DMS79 (cell line): Measurements from ENCODE around the gene AP3B1.

Experiments
- DNase-seq: peaks from one replicate; lab custom pipeline; 2025; lab: John Stamatoyannopoulos, UW

The AP3B1 gene, protein sequence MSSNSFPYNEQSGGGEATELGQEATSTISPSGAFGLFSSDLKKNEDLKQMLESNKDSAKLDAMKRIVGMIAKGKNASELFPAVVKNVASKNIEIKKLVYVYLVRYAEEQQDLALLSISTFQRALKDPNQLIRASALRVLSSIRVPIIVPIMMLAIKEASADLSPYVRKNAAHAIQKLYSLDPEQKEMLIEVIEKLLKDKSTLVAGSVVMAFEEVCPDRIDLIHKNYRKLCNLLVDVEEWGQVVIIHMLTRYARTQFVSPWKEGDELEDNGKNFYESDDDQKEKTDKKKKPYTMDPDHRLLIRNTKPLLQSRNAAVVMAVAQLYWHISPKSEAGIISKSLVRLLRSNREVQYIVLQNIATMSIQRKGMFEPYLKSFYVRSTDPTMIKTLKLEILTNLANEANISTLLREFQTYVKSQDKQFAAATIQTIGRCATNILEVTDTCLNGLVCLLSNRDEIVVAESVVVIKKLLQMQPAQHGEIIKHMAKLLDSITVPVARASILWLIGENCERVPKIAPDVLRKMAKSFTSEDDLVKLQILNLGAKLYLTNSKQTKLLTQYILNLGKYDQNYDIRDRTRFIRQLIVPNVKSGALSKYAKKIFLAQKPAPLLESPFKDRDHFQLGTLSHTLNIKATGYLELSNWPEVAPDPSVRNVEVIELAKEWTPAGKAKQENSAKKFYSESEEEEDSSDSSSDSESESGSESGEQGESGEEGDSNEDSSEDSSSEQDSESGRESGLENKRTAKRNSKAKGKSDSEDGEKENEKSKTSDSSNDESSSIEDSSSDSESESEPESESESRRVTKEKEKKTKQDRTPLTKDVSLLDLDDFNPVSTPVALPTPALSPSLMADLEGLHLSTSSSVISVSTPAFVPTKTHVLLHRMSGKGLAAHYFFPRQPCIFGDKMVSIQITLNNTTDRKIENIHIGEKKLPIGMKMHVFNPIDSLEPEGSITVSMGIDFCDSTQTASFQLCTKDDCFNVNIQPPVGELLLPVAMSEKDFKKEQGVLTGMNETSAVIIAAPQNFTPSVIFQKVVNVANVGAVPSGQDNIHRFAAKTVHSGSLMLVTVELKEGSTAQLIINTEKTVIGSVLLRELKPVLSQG

GRCh38 chr5:78294248-78295034, at the start of gene AP3B1:
Gene AP3B1 (minus strand): TSS chr5:78294698. CDS start chr5:78294579, 119 bp downstream.
- peak; percentile 78 for DNase-seq

DNA sequence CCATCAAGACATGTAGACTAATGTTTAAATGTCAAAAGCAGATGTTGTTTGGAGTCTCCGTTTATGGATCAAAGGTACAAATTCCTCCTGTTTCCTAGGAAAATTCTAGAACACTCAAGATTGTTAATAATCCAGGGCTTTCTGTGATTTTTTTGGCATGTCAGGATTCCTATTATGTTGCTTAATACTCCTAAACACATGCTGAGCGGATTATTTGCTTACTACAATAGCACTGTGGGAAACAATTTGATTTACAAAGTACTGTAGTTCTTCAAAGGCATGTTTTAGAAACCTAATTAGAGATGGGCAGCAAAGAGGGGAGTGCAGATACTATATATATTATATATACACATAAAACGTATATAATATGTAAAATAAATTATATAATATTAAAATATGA, 46.9 kb upstream of the AP3B1 start:
- DNase-seq = no peak

DNA sequence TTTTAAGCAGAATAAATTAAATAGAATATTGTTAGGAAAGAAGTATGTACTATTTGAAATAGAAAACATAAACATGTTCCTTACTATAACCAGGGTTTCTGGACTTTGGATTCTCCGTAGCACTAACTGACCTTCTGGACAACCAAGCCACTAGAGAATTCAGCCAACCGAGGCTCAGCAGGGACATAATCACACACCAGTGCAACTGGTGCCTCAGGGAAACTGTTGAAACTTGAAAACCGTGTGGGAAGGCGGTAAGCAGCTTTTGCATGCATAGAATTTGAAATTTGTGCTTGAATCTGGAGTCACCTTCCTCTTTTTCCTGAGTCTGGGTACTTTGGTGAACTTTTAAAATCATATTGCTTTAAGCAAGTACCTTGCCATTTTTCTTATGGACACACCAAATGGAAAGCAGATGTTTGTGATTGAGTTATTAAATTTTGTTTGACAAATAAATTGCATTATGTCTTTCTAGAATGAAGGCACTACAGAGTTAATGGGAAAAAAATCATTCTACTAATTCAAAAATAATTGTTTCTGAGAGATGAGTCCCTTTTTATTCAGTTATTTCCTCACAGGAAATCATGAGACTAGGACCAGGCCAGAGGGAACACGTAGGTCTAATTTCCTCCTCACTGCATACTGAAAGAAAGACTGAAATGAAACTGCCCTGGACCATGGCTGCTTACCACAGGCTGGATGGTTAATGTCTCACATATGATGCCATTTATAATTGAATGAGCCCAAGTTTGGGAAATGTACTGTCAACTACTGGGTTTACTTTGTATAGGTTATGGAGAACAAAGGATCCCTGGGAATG, 45.3 kb upstream of the AP3B1 start:
- no peak for DNase-seq

GRCh38 chr5:78336698-78337097, 42.2 kb upstream of the AP3B1 start:
- no peak for DNase-seq

- DNase-seq = no peak
Observed at GRCh38 chr5:78335976-78336375, 41.5 kb upstream of the AP3B1 start.

- no peak for DNase-seq
Observed at GRCh38 chr5:78334811-78335210, 40.3 kb upstream of the AP3B1 start.

GRCh38 chr5:78331523-78332080, 37.1 kb upstream of the AP3B1 start:
- DNase-seq = no peak

DNA sequence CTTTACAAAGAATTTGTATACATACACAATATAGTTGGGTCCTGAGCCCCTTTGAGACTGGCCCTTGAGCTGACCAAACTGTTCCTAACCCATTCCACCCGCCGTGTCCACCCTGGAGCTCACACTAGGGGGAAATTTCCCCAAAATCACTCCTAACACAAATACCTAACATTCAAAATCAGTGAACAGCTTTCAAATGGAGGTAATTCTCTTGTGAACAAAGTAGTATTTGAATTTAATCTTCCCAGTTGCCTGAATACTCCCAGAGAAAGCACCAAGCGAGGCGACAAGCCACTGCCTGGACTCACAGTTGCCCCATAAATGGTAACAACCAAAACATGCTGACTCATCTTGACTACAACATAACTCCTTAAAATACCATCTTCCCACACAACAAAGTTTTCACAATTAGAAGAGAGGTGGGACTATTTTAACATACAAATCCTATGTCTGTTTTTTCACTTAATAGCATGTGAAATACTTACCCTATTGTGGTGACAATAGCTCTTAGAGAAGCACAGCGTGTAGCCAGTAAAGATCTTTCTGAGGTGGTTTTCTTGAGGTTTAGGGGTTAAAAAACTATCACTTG, 34.2 kb upstream of the AP3B1 start:
- DNase-seq = no peak

DNA sequence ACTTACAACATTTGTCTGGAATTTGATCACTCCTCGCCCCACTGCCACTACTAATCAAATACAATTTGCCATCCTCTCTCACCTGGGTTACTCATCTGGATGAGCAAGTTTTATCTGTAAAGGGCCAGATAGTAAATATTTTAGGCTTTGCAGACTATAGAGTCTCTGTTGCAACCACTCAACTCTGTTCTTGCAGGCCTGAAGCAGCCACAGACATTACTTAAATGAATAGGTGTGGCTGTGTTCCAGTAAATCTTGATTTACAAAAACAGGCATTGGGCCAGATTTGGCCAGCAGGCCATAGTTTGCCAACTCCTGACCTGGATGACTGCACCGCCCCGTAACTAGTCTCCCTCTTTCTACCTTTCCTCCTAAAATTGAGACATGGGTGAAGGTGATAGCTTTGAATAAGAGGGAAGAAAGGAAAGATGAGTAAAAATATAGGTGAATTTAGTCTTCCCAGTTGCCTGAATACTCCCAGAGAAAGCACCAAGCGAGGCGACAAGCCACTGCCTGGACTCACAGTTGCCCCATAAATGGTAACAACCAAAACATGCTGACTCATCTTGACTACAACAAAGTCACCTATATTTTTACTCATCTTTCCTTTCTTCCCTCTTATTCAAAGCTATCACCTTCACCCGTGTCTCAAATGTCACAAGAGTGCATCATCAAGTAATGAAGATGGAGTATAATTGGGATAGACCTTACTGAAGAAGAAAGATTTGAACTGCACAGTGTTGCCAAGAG, 33.4 kb upstream of the AP3B1 start:
- no peak for DNase-seq

- DNase-seq = no peak
Observed at GRCh38 chr5:78326930-78327329, 32.4 kb upstream of the AP3B1 start.

GRCh38 chr5:78323241-78323640, 28.7 kb upstream of the AP3B1 start:
- no peak for DNase-seq

DNA sequence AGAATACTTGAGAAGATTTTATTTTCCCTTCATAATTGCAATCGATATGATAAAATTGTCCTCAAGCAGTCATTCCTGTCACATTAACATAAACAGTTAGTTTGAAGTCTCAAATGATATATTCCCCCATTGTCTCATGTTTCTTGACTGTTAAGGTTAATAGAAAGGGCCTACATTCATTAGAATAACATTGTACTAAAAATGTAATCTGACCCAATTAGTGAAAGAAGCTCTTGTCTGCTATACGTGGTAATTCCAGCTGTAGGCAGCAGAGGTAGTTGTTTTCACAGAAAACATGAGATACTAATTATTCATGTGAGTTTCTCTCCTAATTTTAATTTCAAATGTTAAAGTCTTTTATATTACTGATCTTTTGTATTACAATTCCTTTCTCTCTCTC, 25.9 kb upstream of the AP3B1 start:
- DNase-seq = no peak

GRCh38 chr5:78318337-78318736, 23.8 kb upstream of the AP3B1 start:
- DNase-seq = no peak

DNA sequence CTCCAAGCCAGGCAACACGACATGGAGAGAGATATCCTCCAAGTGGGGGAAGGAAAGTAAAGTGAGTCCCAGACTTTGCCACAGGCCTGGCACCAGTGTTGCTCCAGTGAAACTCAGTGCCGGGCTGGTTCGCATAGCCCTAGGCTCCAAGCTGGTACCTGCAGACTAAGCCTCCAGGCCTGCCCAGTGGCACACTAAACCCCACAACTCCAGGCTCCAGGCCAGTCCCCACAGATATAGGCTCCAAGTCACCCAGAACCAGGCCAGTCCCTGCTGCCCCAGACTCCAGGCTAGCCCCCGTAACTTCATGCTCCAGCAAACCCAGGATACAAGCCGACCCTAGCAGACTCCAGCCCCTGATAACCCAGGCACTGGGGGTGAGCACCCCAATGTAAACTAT, 23.0 kb upstream of the AP3B1 start:
- DNase-seq = no peak

DNA sequence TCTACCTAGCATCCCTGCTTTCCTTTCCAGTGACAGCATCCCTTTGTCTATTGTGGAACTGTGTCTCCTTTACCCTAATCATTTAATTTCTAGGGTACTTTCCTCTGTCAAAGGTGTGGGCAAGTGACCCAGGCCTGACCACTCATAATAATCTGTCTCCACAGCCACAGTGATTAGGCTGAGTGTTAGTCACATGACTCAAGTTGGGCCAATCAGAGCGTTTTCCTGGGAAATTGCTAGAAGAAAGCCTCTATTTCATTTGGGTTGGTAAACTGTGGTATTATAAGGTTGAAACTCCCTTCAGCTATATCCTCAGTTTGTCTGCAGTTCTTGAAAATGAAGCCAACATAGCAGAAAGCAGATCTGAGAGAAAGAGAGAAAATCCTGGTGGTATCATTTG, 14.2 kb upstream of the AP3B1 start:
- DNase-seq = no peak

DNA sequence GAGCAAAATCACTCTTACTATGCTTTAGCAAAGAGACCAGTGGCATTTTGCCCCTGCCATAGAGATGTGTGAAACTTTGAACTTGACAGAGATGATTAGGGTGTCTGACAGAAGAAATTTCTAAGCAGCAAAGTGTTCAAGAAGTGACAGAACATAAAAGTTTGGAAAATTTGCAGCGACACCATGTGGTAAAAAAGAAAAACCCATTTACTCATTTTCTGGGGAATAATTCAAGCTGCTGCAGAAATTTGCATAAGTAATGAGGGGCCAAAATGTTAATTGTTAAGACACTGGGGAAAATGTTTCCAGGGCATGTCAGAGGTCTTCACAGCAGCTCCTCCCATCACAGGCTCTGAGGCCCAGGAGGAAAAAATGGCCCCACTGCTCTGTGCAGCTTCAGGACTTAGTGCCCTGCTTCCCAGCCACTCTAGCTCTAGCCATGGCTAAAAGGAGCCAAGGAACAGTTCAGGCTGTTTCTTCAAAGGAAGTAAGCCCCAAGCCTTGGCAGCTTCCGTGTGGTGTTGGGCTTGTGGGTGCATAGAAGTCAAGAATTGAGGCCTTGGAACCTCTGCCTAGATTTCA, 6.1 kb upstream of the AP3B1 start:
- no peak for DNase-seq

- peak; percentile 24 for DNase-seq
Observed at GRCh38 chr5:78295035-78295961, 800 bp upstream of the AP3B1 start.

DNA sequence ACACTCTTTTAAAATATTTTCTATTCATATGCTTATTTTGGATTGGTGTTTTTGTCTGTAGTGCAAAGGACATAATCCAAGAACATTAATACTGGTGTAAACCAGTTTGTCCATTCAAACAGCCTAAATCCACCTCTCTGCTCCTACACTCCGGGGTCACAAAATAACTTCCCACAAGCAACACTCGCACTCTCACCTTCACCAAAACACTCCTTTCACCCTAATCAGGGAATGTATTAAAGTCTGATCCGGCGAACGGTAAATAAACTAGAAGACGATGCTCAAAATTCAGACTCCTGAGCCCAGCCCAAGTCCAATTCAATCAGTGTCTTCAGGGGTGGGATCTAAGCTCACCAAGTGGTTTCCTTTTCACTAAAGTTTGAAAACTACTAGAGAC, 649 bp downstream of the AP3B1 start:
- DNase-seq = no peak
